IPS-18c (cell line): ENCODE data around the gene TMEM14C.
"Not testable (repeated sequence)": the region's sequence is repeated elsewhere in the genome, so short reads cannot be mapped to it uniquely, and the experiment has no call there.

Source experiments
- H3K4me3 ChIP-seq: 2 replicates; pipeline ENCODE4 v1.7.0; 2013; ENCODE audit warnings: low read depth, mild to moderate bottlenecking, low read length, moderate library complexity; ENCODE audit not compliant: insufficient read depth
- H3K9me3 ChIP-seq: one replicate; pipeline ENCODE4 v1.6.1; 2013; ENCODE audit warnings: mild to moderate bottlenecking, low read length, moderate library complexity; ENCODE audit not compliant: control insufficient read depth, insufficient read depth

The TMEM14C gene

GRCh38 chr6:10719296-10719963, 3.4 kb upstream of the TMEM14C start:
- H3K4me3 ChIP-seq = no peak overlapping the region
- H3K9me3 ChIP-seq = peaks cover 8% of the 10 kb centered on the region

DNA sequence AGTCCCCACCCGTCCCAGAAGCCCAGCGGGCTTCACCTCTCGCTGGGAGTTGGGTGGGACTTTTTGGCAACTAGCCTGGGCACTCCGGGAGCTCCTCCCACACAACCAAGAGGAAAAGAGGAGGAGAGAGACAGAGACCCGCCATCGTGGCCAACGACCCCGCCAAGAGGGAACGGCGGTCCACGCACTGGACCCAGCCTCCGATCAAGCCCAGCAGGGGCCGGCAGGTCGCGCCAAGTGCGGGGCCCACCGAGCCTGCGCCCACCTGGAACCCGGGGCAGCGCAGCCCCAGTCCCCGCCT, 3.0 kb upstream of the TMEM14C start:
- H3K4me3 ChIP-seq = no peak overlapping the region
- H3K9me3 ChIP-seq = peaks cover 8% of the 10 kb centered on the region

GRCh38 chr6:10720265-10720959, 2.5 kb upstream of the TMEM14C start:
- H3K4me3 ChIP-seq = no peak overlapping the region
- peaks cover 8% of the 10 kb centered on the region for H3K9me3 ChIP-seq

- not testable (repeated sequence) for H3K9me3 ChIP-seq, H3K4me3 ChIP-seq
Observed at GRCh38 chr6:10720960-10721849, 1.7 kb upstream of the TMEM14C start.

- Histone ChIP-seq H3K9me3 (peaks cover 8% of the 10 kb centered on the region), H3K4me3 (peak overlapping the region; percentile 74)
Observed at GRCh38 chr6:10721850-10722569, 860 bp upstream of the TMEM14C start.

DNA sequence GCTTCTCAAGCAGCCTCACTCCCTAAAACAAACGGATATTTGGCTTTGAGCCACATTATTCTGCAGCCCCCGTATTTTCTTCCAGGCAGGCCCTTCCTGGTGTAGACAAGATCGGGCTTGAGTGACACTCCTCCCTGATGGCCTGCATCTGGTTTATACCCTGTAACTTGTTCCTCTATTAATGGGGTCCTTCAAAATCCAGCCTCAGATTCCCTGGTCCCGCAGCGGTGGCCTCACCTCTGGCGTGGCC, 375 bp upstream of the TMEM14C start:
- peak overlapping the region; percentile 74 for H3K4me3 ChIP-seq

DNA sequence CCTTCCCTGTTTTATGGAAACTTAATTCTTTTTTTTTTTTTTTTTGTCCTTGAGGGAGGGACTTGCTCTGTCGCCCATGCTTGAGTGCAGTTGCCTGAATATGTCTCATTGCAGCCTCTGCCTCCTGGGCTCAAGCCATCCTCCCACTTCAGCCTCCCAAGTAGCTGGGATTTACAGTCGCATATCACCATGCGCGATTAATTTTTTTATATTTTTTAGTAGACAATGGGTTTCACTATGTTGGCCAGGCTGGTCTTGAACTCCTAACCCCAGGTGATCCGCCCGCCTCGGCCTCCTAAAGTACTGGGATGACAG, 654 bp downstream of the TMEM14C start:
- H3K4me3 ChIP-seq = peak overlapping the region; percentile 74
- H3K9me3 ChIP-seq = peaks cover under 1% of the 10 kb centered on the region

More for the DNA sequence above, 375 bp upstream of the TMEM14C start:
- peaks cover 8% of the 10 kb centered on the region for H3K9me3 ChIP-seq

DNA sequence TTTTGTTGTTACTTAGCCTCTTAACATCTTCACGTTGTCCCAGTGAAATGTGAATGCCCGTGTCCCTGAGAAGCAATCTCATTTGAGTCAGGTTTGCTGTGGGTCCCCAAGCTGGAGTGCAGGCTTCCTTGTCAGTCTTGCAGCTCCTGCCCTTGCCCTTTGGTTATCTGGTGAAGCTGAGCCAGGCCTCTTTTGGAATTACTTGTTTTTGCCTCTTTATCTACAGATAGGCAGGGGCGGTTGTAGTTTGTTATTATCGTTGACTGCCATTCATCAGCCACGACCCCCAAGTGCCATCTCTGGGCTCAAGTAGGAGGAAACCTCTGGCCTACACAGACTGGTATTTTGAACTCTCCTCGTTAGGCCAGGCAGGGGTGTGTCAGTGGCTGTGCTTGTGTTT, 2.2 kb downstream of the TMEM14C start:
- no peaks in the 10 kb centered on the region for H3K9me3 ChIP-seq
- H3K4me3 ChIP-seq = no peak overlapping the region

- no peak overlapping the region for H3K4me3 ChIP-seq
- no peaks in the 10 kb centered on the region for H3K9me3 ChIP-seq
Observed at GRCh38 chr6:10725716-10726115, 2.8 kb downstream of the TMEM14C start.

DNA sequence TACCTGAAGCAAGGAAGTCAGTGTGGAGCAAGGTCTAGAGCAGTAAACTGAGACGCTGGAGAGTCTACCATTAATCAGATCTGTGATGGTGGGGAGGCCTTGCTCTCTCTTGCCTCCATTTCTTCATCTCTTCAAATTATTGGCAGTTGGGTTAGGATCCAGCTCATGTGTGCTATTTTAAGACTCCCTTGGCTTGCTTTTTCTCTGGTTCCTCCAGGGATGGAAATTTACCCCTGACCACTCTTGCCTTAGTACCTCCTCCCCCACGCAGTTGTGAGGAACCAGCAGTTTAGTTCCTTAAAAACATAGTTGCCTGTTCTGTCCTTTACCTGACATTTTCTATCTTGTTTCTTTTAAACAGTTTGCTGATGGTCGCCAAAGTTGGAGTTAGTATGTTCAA, 7.4 kb downstream of the TMEM14C start:
- Histone ChIP-seq H3K4me3 (no peak overlapping the region), H3K9me3 (no peaks in the 10 kb centered on the region)

- no peaks in the 10 kb centered on the region for H3K9me3 ChIP-seq
- H3K4me3 ChIP-seq = no peak overlapping the region
Observed at GRCh38 chr6:10733151-10733715, 10.4 kb downstream of the TMEM14C start.

DNA sequence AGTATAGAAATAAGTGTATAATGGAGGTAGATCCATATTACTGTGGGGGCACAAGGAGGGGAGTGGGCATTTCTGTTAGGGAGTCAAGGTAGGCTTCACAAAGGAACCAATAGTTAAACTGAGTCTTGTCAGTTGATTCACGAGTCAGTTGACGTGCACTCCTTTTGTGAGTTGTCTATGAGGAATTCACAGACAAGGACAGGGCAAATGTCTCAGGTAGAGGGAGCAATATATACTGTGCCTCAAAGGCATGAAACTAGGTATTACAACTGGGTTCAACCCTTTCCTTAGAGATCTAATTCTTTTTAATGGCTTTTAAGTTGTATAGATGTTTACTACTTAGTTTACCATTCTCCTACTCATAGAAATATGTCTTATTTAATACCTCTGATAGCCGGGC, 11.0 kb downstream of the TMEM14C start:
- H3K4me3 ChIP-seq = no peak overlapping the region
- no peaks in the 10 kb centered on the region for H3K9me3 ChIP-seq

DNA sequence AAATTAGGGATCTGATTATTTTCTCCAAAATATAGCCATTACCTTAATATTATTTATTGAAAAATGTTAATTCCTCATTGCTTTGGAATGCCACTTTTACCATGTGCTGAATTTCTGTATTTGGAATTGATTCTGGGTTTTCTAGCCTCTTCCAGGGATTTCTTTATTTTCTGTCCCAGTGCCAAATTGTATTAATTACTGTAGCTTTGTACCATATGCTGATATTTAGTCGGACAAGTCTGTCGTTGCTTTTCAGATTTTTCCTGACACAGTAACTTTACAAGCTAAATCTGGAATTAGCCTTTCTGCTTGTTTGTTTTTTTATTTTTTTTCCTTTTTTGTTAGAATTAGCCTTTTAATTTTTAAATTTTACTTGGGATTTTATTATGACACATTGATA, 13.9 kb downstream of the TMEM14C start:
- H3K9me3 ChIP-seq = no peaks in the 10 kb centered on the region

GRCh38 chr6:10740061-10740460, 17.2 kb downstream of the TMEM14C start:
- H3K9me3 ChIP-seq = no peaks in the 10 kb centered on the region
- no peak overlapping the region for H3K4me3 ChIP-seq

More for the DNA sequence above, 13.9 kb downstream of the TMEM14C start:
- H3K4me3 ChIP-seq = no peak overlapping the region

DNA sequence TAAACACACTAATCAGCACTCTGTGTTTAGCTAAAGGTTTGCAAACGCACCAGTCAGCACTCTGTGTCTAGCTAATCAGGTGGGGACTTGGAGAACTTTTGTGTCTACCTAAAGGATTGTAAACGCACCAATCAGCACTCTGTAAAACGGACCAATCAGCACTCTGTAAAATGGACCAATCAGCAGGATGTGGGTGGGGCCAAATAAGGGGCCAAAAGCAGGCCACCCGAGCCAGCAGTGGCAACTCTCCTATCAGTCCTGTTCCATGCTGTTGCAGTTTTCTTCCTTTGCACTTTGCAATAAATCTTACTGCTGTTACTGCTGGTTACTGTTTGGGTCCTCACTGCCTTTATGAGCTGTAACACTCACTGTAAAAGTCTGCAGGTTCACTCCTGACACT, 18.8 kb downstream of the TMEM14C start:
- not testable (repeated sequence) for H3K4me3 ChIP-seq, H3K9me3 ChIP-seq

- H3K4me3 ChIP-seq = no peak overlapping the region
Observed at GRCh38 chr6:10742251-10742650, 19.4 kb downstream of the TMEM14C start.

DNA sequence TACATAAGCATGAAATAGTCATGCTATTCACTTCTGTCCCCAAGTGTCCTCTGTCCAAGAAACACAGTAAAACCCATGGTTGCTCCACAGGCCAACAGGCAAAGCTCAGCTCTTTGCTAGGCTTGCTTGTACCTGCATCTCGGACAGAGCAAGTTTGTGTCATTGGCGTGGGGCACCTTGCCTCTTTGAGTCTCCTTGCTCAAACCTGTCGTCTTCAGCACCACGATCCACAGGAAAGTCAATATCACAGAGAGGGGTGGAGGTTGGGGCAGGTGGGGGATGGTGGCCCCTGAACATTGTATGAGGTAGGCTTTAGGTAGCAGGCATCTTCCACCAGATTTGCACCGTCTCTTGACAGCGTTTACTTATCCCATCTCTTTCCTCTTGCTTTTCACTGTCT, 20.6 kb downstream of the TMEM14C start:
- Histone ChIP-seq H3K9me3 (peaks cover 3% of the 10 kb centered on the region), H3K4me3 (no peak overlapping the region)

More at GRCh38 chr6:10742251-10742650, 19.4 kb downstream of the TMEM14C start:
- no peaks in the 10 kb centered on the region for H3K9me3 ChIP-seq
